GM12873 (cell line): ENCODE measurements around the gene PCAT6.

ENCODE experiments used
- CTCF ChIP-seq: IDR thresholded peaks from 2 replicates; pipeline ENCODE4 v1.5.1; 2012; ENCODE audit warnings: low read depth, mild to moderate bottlenecking, moderate library complexity, low read length, control low read depth; ENCODE audit not compliant: insufficient read depth; ENCODE audit errors: missing control alignments

Gene PCAT6

DNA sequence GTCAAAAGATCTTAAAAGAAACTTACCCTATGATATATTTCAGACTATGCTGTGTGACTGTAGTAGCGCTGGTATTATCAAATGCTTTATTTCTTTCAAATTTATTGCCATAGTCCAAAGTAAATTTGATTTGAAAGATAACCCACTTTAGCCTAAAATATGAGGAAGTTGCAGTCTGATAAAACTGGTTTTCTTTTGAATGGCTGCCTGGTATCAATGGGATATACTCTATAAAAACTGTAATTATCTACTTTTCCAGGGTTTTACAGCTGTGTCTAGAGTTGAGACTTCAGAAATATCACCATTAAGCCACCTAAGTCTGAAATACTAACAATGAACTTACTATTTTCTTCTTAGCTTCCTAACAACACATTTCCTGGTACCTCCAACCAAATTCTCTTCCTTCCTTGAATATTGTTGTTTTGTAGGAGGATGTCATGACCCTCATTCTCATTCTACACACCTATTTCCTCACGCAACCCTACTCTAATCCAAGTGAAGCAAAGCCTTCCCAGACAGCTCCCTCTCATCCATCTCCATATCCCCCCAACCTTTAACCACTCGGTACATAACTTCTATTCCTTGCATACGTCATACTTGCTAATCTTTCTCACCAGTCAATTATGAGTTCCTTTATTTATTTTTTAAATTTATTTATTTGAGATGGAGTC lies 19.5 kb upstream of the PCAT6 start:
- no peak for TF ChIP-seq CTCF

DNA sequence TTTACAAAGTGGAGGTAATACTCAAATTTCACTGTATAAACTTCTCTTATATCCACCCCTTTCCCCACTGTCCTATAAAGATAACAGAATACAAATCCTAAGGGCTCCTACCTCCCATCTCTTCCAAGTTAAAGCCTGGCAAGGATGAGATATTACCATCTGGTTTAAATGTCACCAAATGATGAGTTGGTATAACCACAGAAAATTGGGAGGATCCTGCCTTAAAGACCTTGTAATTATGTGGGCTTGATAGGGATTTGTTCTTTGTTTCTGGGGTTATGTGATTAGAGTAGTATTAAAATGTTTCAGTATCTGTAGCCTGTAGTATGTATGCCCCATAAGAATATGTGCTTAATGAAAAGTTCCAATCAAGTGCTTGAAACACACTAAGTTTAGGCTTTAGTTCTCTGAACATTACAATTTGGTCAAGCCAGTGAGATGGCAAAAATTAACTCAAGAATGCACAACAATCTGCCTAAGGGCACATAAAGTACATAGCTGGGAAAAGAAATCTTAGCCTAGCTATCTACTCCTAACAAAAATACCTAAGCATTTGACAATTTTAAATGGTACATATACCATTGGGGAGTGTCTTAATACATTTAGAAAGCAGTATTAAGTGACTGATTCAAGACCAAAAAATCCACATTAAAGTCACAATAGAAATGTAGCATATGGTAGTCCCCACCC lies 16.6 kb upstream of the PCAT6 start:
- no peak for TF ChIP-seq CTCF

GRCh38 chr1:202796670-202797069 lies 14.1 kb upstream of the PCAT6 start:
- no peak for TF ChIP-seq CTCF

DNA sequence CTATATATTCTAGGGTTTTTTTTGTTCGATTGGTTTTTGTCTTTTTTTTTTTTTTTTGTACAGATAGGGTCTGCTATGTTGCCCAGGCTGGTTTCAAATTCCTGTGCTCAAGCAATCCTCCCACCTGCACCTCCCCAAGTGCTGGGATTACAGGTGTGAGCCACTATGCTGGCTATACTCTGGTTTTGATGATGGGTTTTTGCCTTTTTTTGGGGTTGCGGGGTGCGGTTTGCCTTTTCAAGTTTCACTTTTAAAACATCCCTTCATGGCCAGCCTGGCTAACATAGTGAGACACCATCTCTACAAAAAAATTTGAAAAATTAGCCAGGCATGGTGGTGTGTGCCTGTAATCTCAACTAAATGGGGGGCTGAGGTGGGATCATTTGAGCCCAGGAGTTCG lies 12.5 kb upstream of the PCAT6 start:
- no peak for TF ChIP-seq CTCF

DNA sequence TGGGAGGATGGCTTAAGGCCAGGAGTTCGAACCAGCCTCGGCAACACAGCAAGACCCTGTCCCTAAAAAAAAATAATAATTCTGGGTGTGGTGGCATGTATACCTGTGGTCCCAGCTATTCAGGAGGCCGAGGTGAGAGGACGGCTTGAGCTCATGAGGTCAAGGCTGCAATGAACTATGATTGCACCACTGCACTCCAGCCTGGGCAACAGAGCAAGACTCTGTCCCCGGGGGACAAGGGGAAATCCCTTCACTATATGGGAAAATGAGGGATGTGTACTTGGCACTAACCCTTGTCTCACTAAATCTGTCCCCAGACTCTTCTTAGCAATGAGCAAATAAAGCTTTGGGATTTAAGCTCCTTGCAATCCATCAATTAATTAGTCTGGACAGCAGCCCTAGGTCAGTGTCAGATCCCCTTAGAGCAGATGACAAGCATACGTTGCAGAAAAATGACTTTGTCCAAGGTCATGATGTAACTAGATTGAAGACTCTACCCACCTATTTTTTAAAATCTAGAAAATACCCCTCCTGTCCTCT lies 11.9 kb upstream of the PCAT6 start:
- no peak for TF ChIP-seq CTCF

GRCh38 chr1:202800742-202801141 lies 10.0 kb upstream of the PCAT6 start:
- TF ChIP-seq CTCF: no peak

GRCh38 chr1:202801175-202801574 lies 9.6 kb upstream of the PCAT6 start:
- no peak for TF ChIP-seq CTCF
